GM15510 (cell line): Measurements from ENCODE around the gene ARHGAP8.

Experiments used
- POLR2A ChIP-seq: IDR thresholded peaks from 3 replicates; pipeline ENCODE4 v1.6.1; 2011; ENCODE audit warnings: borderline replicate concordance; ENCODE audit not compliant: insufficient read length; ENCODE audit errors: extremely low read depth

Gene ARHGAP8

GRCh38 chr22:44718418-44718817 lies 34.0 kb upstream of the ARHGAP8 start:
- no peak for TF ChIP-seq POLR2A

GRCh38 chr22:44719586-44720368 lies 32.6 kb upstream of the ARHGAP8 start:
- TF ChIP-seq POLR2A = no peak

- TF ChIP-seq POLR2A = no peak
Measured at GRCh38 chr22:44721213-44721612, 31.2 kb upstream of the ARHGAP8 start.

- no peak for TF ChIP-seq POLR2A
Measured at GRCh38 chr22:44722611-44723010, 29.8 kb upstream of the ARHGAP8 start.

- no peak for TF ChIP-seq POLR2A
Measured at GRCh38 chr22:44723801-44724200, 28.6 kb upstream of the ARHGAP8 start.

GRCh38 chr22:44724416-44724815 lies 28.0 kb upstream of the ARHGAP8 start:
- TF ChIP-seq POLR2A = no peak

GRCh38 chr22:44724859-44725258 lies 27.5 kb upstream of the ARHGAP8 start:
- no peak for TF ChIP-seq POLR2A

GRCh38 chr22:44726439-44726838 lies 25.9 kb upstream of the ARHGAP8 start:
- TF ChIP-seq POLR2A = no peak

- TF ChIP-seq POLR2A = no peak
Measured at GRCh38 chr22:44727148-44727547, 25.2 kb upstream of the ARHGAP8 start.

- no peak for TF ChIP-seq POLR2A
Measured at GRCh38 chr22:44727709-44728108, 24.7 kb upstream of the ARHGAP8 start.

GRCh38 chr22:44728761-44729324 lies 23.5 kb upstream of the ARHGAP8 start:
- no peak for TF ChIP-seq POLR2A

GRCh38 chr22:44729391-44730021 lies 22.9 kb upstream of the ARHGAP8 start:
- no peak for TF ChIP-seq POLR2A

- TF ChIP-seq POLR2A = no peak
Measured at GRCh38 chr22:44730022-44730393, 22.4 kb upstream of the ARHGAP8 start.

- no peak for TF ChIP-seq POLR2A
Measured at GRCh38 chr22:44730490-44731356, 21.7 kb upstream of the ARHGAP8 start.
